ENCODE data around the gene GALNT6.

DNA sequence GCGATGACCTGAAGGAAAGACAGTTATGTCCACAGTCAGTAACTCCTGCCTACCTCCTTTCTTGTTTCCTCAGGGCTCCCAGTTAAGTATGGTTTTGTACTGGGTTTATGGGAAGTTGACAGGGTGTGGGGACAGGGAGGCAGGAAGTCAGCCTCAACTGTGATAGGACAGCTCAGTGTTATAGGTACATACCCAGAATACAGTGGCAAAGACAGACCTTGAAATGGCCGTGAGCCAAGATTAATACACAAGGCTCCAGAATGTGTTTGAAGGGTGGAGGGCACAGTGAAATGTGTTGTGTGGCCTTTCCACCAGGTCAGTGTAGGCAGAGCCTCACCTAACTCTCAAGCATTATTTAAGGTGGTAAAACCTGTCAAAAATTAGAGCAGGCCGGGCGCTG is 62.6 kb downstream of the GALNT6 start:
- TF ChIP-seq EZH2 (IDR thresholded peaks at IDR 0.05): no peak
- TF ChIP-seq, protein P1, sequence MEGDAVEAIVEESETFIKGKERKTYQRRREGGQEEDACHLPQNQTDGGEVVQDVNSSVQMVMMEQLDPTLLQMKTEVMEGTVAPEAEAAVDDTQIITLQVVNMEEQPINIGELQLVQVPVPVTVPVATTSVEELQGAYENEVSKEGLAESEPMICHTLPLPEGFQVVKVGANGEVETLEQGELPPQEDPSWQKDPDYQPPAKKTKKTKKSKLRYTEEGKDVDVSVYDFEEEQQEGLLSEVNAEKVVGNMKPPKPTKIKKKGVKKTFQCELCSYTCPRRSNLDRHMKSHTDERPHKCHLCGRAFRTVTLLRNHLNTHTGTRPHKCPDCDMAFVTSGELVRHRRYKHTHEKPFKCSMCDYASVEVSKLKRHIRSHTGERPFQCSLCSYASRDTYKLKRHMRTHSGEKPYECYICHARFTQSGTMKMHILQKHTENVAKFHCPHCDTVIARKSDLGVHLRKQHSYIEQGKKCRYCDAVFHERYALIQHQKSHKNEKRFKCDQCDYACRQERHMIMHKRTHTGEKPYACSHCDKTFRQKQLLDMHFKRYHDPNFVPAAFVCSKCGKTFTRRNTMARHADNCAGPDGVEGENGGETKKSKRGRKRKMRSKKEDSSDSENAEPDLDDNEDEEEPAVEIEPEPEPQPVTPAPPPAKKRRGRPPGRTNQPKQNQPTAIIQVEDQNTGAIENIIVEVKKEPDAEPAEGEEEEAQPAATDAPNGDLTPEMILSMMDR (IDR thresholded peaks at IDR 0.05): no peak
